DND-41 (cell line): Measurements from ENCODE around the gene CAPN12.

Experiments used
- ATAC-seq: fragments of 200-7000 bp; cut with Tn5 transposase; 3 replicates; pipeline ENCODE4 v1.9.1; 2021; ENCODE audit warnings: low read depth; ENCODE audit not compliant: insufficient read depth
- DNase-seq: peaks from one replicate; pipeline ENCODE4 v3.0.0-alpha.2; 2020
- H2AFZ ChIP-seq: 2 replicates; pipeline ENCODE4 v1.6.0; 2012; ENCODE audit warnings: low read depth, low read length
- H3K27ac ChIP-seq: 2 replicates; pipeline ENCODE4 v1.5.1; 2012; ENCODE audit warnings: low read length, inconsistent platforms
- H3K27me3 ChIP-seq: fragments of 200-600 bp; sonication (generic); 2 replicates; pipeline ENCODE4 v1.6.0; 2012; ENCODE audit warnings: low read length, mild to moderate bottlenecking, inconsistent platforms; ENCODE audit not compliant: insufficient read depth, poor library complexity
- H3K36me3 ChIP-seq: 2 replicates; pipeline ENCODE4 v1.5.1; 2012; ENCODE audit warnings: low read length, inconsistent platforms; ENCODE audit not compliant: insufficient read depth
- H3K4me1 ChIP-seq: 2 replicates; pipeline ENCODE4 v1.5.1; 2012; ENCODE audit warnings: mild to moderate bottlenecking, low read length; ENCODE audit not compliant: insufficient read depth
- H3K4me2 ChIP-seq: 2 replicates; pipeline ENCODE4 v1.6.0; 2012; ENCODE audit warnings: mild to moderate bottlenecking, moderate library complexity, low read length, inconsistent platforms; ENCODE audit not compliant: insufficient read depth
- H3K4me3 ChIP-seq, 2 experiments: fragments of 200-600 bp in 1 of 2; shearing (Covaris generic) in 1 of 2; 2 replicates each; pipeline ENCODE4 v1.5.1; 2012 to 2016; ENCODE audit warnings: inconsistent platforms in 2 of 2, low read length in 2 of 2, mild to moderate bottlenecking in 2 of 2, low read depth in 1 of 2, moderate library complexity in 1 of 2
- H3K79me2 ChIP-seq: 2 replicates; pipeline ENCODE4 v1.6.0; 2012; ENCODE audit warnings: low read length, inconsistent platforms; ENCODE audit not compliant: insufficient read depth
- H3K9ac ChIP-seq: 2 replicates; pipeline ENCODE4 v1.6.0; 2012; ENCODE audit warnings: low read depth, mild to moderate bottlenecking, inconsistent platforms, low read length, moderate library complexity
- H3K9me3 ChIP-seq: 2 replicates; pipeline ENCODE4 v1.5.1; 2012; ENCODE audit warnings: low read length, moderate library complexity, mild to moderate bottlenecking, inconsistent platforms; ENCODE audit not compliant: insufficient read depth, severe bottlenecking
- H4K20me1 ChIP-seq: 2 replicates; pipeline ENCODE4 v1.6.0; 2012; ENCODE audit warnings: low read length; ENCODE audit not compliant: insufficient read depth
- CTCF ChIP-seq: IDR thresholded peaks from 2 replicates; pipeline ENCODE4 v1.5.1; 2012; ENCODE audit warnings: borderline replicate concordance, low read length, moderate library complexity, mild to moderate bottlenecking; ENCODE audit not compliant: poor library complexity, severe bottlenecking; ENCODE audit errors: extremely low read depth
- EZH2 ChIP-seq: IDR thresholded peaks from 3 replicates; pipeline ENCODE4 v1.6.1; 2012; ENCODE audit warnings: borderline replicate concordance, low read depth, mild to moderate bottlenecking, moderate library complexity, low read length, inconsistent platforms; ENCODE audit not compliant: severe bottlenecking

The CAPN12 gene

GRCh38 chr19:38742906-38743305 lies 1.4 kb downstream of the CAPN12 start:
- H2AFZ ChIP-seq: no peak overlapping the region

GRCh38 chr19:38742296-38742695 lies 2.0 kb downstream of the CAPN12 start:
- Histone ChIP-seq H4K20me1 (peaks cover 5% of the 10 kb centered on the region; the same call in 1 of the 2 replicates), H3K4me1 (no peaks in the 10 kb centered on the region), H3K4me3 (no peak overlapping the region), H3K9ac (no peak overlapping the region), H3K27ac (no peak overlapping the region), H3K27me3 (no peaks in the 10 kb centered on the region), H3K9me3 (no peaks in the 10 kb centered on the region), H3K4me2 (no peak overlapping the region), H2AFZ (no peak overlapping the region), H3K36me3 (no peaks in the 10 kb centered on the region), H3K79me2 (no peaks in the 10 kb centered on the region)
- ATAC-seq (no peak), DNase-seq (no peak)
- no peak for TF ChIP-seq EZH2
- TF ChIP-seq CTCF: no peak

More at GRCh38 chr19:38742906-38743305, 1.4 kb downstream of the CAPN12 start:
- Histone ChIP-seq H3K27ac (no peak overlapping the region), H3K9me3 (no peaks in the 10 kb centered on the region), H3K27me3 (no peaks in the 10 kb centered on the region), H4K20me1 (peaks cover 5% of the 10 kb centered on the region; the same call in 1 of the 2 replicates), H3K79me2 (no peaks in the 10 kb centered on the region), H3K36me3 (no peaks in the 10 kb centered on the region), H3K4me3 (no peak overlapping the region), H3K4me1 (no peaks in the 10 kb centered on the region), H3K9ac (no peak overlapping the region), H3K4me2 (no peak overlapping the region)
- TF ChIP-seq EZH2 (no peak), CTCF (no peak)
- no peak for ATAC-seq
- no peak for DNase-seq

GRCh38 chr19:38741670-38742069 lies 2.6 kb downstream of the CAPN12 start:
- Histone ChIP-seq H3K4me1 (no peaks in the 10 kb centered on the region), H2AFZ (no peak overlapping the region), H3K27ac (no peak overlapping the region), H3K9ac (no peak overlapping the region), H4K20me1 (peaks cover 5% of the 10 kb centered on the region; the same call in 1 of the 2 replicates), H3K4me2 (no peak overlapping the region), H3K36me3 (no peaks in the 10 kb centered on the region), H3K9me3 (no peaks in the 10 kb centered on the region), H3K27me3 (no peaks in the 10 kb centered on the region), H3K79me2 (no peaks in the 10 kb centered on the region), H3K4me3 (no peak overlapping the region)
- TF ChIP-seq EZH2 (no peak), CTCF (no peak)
- DNase-seq (no peak), ATAC-seq (no peak)

GRCh38 chr19:38740932-38741331 lies 3.3 kb downstream of the CAPN12 start:
- H3K4me2 ChIP-seq: no peak overlapping the region
- no peaks in the 10 kb centered on the region for H3K9me3 ChIP-seq
- no peak overlapping the region for H2AFZ ChIP-seq
- no peak for DNase-seq
- H3K4me1 ChIP-seq: no peaks in the 10 kb centered on the region
- ATAC-seq: no peak
- H3K9ac ChIP-seq: no peak overlapping the region
- no peaks in the 10 kb centered on the region for H3K36me3 ChIP-seq
- H4K20me1 ChIP-seq: peaks cover 5% of the 10 kb centered on the region; the same call in 1 of the 2 replicates
- no peak overlapping the region for H3K27ac ChIP-seq
- H3K4me3 ChIP-seq: no peak overlapping the region
- H3K27me3 ChIP-seq: no peaks in the 10 kb centered on the region
- no peak for TF ChIP-seq CTCF
- TF ChIP-seq EZH2: no peak
- no peaks in the 10 kb centered on the region for H3K79me2 ChIP-seq
